Measurements from ENCODE around the gene LSS.
A peak's percentile ranks its signal among the peaks of the same experiment; 100 is the strongest.

The LSS gene

DNA sequence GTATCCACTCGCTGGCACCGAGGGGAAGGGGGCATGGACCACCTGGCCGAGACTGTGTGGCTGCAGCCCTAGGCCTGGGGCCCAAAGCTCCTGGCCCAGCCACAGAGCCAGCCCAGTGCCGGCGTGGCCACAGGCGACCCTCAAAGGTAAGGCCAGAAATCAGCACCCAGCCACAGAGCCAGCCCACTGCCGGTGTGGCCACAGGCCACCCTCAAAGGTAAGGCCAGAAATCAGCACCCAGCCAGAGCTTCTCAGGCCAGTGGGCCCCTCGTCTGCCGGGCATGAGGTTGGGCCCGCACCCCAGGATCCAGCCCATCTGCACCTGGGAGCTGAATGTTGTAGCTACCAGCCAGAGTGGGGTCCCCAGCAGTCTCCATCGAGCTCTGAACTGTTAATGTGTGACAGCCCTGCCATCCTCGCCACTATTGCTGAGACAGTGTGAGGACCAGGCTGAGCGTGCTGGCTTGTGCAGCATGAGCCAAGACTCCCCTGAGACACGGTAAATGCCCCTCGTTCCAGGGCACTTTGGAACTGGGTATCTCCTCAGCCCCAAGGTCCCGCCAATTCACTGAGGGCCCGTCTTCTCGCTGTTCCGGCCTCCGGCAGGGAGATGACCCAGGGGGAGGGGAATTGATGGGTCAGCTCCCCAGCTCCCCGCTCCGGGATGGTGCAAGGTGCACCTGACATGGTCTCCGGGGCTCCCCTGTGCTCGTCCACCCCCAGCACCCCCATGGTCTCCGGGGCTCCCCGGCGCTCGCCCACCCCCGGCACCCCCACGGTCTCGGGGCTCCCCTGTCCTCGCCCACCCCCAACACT lies 68.5 kb downstream of the LSS start:
- intact Hi-C loops (cut with DNase I) = no loop called here
- peak in 7 of 10 donors; percentile 4 to 72 (median 7) for DNase-seq

DNA sequence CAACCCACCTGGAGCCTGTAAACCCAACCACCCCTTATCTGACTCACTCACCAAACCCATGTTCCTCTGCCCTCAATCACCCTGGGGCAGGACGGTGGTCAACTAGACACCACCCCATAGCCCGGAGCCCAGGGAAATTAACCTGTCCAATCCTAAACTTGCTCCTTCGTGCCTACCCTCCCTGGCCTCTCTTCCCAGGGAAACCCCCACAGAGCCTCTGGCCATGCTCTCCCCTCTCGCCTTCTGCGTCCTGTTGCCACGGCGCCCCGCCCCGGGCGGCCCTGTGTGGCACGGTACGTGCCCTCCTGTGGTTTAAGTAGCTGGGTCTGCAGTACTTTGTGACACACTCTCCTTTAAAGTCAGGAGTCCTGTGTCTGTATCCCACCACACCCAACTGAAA lies 69.2 kb downstream of the LSS start:
- DNase-seq = peak in 3 of 10 donors; percentile 7 to 43 (median 27)
- intact Hi-C loops (cut with DNase I) = no loop called here

DNA sequence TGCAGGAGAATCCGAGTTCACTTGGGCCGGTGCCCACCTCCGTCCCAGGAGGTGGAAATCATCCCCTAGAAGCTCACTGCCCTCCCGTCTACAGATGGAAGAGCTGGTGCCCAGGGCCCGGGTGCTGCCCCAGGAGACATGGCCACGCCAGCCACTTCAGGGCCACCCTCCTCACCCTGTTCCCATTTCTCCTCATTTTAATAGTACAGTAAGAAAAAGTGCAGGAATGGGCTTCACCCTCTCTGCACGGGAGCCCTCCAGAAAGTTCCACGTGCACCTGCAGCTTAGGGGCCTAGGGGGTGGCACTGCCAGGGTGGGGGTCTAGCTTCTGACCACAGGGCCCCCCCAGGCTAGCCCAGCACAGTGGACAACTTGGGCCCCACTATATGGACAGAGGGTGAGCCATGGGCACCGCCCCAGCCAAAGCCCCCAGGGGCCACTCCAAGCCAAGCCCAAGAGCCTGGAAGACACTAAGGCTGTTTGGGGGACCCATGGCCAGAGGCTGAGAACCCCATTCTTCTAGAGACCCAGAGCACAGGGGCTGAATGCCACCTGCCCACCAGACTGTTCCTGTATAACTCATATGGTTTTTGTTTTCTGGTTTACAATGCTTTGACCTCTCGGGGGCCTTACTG lies 69.8 kb downstream of the LSS start:
- intact Hi-C loops (cut with DNase I) = no loop called here
- DNase-seq = peak in 5 of 10 donors; percentile 3 to 79 (median 6)

- intact Hi-C loops (cut with DNase I) = no loop called here
- peak in 5 of 10 donors; percentile 2 to 61 (median 35) for DNase-seq
Measured at GRCh38 chr21:46157987-46158451, 70.6 kb downstream of the LSS start.

DNA sequence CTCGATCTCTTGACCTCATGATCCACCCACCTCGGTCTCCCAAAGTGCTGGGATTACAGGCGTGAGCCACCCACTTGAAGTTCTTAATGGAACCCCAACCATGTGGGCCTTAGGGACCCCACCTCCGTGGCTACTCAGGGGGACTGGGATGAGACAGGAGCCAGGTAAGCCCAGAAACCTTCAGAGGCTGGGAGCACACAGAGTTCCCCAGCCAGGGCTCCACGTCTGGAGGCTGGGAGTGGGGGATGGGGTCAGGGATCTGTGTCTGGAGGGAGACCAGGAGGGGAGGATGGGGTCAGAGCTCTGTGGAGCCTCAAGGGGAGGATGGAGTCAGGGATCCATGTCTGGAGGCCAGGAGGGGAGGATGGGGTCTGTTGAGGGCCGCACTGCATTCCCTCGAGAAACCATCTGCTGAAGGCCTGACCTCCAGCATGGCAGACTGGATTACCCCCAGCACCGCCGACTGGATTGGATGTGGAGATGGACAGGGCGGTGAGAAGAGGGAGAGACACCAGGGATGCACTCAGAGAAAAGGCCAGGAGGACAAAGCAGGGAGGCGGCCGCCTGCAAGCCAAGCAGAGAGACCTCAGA lies 71.1 kb downstream of the LSS start:
- intact Hi-C loops (cut with DNase I) = no loop called here
- DNase-seq = peak in 5 of 10 donors; percentile 1 to 77 (median 2)

GRCh38 chr21:46156678-46157077 lies 71.9 kb downstream of the LSS start:
- intact Hi-C loops (cut with DNase I) = no loop called here
- DNase-seq = peak in 1 of 10 donors; percentile 5

DNA sequence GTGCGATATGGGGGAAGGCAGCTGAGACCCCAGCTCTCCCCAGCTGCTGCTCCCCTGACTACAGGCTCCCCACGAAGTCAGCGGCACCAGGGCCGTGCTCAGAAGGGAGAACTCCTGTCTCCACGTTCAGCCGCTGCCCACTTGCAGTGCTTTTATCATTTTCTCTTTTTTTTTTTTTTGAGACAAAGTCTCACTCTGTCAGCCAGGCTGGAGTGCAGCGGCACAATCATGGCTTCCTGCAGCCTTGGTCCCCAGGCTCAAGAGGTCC lies 72.3 kb downstream of the LSS start:
- DNase-seq = peak in 3 of 10 donors; percentile 3 to 30 (median 12)
- intact Hi-C loops (cut with DNase I) = no loop called here

- intact Hi-C loops (cut with DNase I) = no loop called here
- peak in 9 of 10 donors; percentile 1 to 75 (median 9) for DNase-seq
Measured at GRCh38 chr21:46155514-46156377, 72.8 kb downstream of the LSS start, which contains the start of gene FTCD. Gene FTCD, minus strand, starts transcription at chr21:46155579. Its CDS starts 56 bp downstream, at chr21:46155523.

- intact Hi-C loops (cut with DNase I) = no loop called here
- DNase-seq = peak in 7 of 10 donors; percentile 3 to 66 (median 13)
Measured at GRCh38 chr21:46154955-46155513, 73.5 kb downstream of the LSS start.

DNA sequence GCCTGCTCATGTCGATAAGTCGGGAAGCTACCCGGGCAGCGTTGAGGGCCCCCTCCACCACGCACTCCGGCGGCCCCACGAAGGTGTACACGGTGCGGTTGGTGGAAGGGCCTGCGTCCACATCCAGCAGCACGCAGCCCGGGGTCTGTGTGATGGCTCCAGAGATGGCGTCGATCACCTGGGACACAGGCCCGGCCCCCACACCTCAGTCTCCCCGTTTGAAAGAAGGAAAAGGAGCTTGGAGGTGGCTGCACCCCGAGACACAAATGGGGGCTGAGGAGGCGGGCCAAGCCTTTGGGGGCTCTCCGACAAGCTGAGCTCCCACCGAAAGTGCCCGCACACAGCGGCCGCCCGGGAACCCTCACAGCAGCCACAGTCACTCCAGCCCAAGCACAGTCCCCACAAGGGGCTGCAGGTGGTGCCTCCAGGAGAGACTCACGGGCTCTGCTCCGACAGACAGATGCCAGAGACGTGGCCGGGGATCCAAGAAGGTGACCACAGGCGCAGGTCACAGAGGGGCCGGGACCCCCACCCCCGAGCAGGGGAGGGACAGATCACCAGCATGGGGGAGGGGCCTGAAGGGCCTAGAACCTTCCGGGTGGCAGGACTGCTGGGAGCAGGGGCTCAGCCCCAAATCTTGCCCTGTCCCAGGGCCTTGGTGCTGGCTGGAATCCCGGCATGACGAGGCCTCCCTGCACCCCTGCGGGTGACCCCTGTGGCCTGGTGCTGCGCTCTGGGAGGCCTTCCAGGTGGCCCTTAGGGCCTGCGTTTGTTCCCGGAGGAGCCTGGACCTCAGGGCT lies 74.2 kb downstream of the LSS start:
- DNase-seq = peak in 9 of 10 donors; percentile 3 to 81 (median 11)
- intact Hi-C loops (cut with DNase I) = no loop called here

DNA sequence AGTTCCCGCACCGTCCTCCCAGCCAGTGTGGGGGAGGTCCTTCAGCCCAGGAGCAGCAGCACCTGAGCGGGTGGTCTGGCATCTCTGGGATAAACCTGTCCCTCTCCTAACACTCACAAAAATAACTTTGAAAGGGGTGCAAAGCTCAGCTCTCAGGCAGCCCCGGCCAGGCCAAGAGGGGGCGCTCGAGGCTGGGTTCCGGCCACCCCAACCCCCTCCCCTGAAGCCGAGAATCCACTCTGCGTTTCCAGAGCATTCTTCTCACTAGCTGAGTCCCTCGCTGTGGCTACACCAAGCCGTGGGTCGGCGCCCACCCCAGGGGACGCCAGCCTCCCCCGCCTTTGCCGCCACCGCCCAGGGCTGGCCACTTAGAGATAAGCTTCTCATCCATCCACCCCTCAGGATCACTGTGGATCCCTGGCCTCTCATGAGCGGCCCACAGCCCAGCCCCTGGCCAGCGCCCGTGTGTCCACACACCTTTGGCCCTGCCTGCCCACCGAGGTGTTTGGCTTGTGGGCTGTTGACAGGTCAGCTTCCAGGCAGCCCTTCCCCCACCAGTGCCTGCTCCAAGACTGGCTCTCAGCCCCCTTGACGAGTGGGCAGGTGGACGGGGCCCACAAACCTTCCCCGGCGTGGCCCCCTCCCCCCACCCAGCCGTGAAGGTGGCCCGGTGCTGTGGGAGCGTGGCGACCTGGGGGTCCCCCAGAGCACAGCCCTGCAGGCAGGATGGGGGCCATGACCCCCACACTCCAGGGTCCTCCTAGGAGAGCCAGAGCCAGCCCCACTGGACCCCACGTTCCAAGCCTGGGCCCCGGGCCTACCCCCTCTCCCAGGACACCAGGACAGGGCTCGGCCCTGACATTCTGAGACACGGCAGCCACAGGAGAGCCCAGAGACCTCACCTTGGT lies 75.1 kb downstream of the LSS start:
- intact Hi-C loops (cut with DNase I) = no loop called here

GRCh38 chr21:46152927-46153246 lies 75.7 kb downstream of the LSS start:
- DNase-seq = peak in 4 of 10 donors; percentile 5 to 87 (median 9)
- intact Hi-C loops (cut with DNase I) = no loop called here

More for the DNA sequence above, 75.1 kb downstream of the LSS start:
- peak; percentile 14 to 91 (median 66) for DNase-seq

DNA sequence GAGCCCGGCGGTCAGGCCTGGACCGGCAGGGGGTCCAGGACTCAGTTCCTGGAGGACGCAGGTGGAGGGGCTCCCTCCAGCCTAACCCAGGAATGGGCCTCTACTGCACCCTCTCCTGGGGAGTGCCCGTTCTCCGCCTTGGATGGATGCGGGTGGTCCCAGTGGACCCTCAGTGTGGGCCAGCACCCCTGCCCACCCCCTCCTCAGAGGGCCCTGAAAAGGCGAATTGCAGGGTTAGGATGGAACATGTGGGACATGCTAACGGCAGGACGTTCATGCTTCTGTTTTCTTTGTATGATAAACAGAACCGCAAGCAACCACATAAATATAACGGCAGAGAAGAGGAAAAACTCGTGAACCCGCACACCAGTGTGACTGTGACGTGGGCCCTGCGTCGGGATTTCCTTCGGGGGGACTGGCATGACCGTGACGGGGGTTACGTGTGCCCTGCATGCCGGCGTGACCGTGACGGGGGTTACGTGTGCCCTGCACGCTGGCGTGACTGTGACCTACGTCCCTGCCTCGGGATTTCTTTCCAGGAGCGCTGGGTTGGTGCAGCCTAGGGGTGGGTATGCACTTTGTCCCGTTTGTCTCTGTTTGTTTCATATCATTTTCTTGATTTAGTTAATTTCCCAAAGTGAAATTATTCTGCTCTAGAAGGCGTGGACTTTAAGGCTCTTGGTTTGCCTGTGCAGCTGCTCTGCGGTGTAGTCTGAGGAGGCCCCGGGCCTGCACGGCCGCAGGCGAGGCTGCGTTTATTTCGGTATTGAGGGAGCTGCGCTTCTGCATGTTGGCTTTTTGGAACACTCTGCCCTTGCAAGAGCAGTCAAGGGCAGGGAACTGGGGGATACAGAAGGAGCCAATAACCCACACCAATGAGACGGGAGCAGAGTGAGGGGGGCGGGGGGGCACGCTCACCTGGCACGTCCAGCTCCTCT lies 76.3 kb downstream of the LSS start:
- peak in 9 of 10 donors; percentile 3 to 87 (median 9) for DNase-seq
- intact Hi-C loops (cut with DNase I) = no loop called here

DNA sequence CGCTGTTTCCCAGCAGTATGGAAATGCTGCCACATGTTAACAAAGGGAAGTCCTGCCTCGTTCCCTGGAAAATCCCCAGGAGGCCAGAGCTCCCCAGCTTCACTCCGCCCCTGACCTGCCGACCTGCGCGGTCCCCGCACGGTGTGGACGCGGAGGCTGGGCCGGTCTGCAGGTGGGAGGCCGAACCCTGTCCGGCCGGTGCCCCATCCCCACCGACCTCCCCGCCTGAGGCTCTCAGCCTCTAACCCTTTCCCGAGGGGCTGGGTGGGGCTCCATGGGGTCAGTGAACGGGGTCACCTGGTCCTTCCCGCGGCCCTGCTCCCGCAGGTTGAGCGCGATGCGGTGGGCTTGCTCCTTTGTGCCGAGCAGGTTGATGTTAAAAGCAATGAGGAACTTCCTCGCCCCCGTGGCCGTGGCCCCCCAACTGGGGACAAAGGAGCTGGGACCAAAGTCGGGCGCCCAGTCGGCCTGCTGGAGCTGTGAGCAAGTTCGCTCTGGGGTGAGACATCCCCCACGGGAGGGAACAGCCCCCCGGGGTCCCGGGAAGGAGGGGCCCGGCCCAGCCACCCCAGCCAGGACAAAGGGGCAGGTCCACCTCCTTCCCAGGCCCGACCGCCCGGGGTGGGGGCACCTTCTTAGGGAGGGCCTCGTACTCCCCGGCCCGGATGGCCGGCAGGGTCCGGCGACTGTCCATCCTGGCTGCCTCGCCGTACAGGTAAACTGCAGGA lies 77.1 kb downstream of the LSS start:
- intact Hi-C loops (cut with DNase I) = no loop called here
- peak in 8 of 10 donors; percentile 5 to 83 (median 14) for DNase-seq

DNA sequence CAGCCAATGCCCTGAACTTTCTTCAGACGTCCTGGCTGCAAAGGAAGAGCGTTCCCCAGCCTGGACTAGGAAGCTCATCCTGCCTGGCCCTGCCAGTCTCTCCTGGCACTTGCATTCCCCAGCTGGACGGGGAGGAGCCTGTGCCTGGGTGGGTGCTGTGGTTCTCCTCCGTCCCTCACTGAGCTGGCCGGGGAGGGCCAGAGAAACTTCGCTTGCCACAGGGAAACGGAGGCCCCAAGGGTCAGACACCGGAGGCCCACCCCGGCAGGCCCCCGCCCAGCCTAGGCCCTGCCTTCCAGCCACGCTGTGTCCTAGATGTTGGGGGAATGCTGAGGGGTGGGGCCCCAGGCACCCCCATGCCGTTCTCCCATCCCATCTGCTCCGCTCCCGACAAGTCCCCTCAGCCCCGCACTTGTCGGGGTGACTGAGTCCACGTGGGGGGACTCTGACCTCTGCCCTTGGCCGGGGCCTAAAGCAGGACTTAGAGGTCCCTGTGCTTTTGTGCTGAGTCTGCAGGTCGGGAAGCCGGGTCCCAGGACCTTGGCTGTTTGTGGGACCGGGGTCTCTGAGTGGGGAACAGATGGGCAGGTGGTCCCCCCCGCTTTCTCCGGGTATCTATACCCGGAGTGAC lies 78.0 kb downstream of the LSS start:
- intact Hi-C loops (cut with DNase I) = no loop called here
- DNase-seq = peak in 7 of 10 donors; percentile 4 to 89 (median 40)

- intact Hi-C loops (cut with DNase I) = no loop called here
- peak in 7 of 10 donors; percentile 0 to 77 (median 16) for DNase-seq
Measured at GRCh38 chr21:46150073-46150472, 78.5 kb downstream of the LSS start.

All from posterior cingulate gyrus (tissue), 11 donors.